Dermis blood vessel endothelial cell (primary cell): ENCODE results near the gene OR10J4. TPM values are rescaled to one million over a fixed set of nuclear protein-coding genes. Genes with fewer than 3 reads are reported as not detected.

Experiments
- total RNA-seq: library from RNA; depleted of rRNA; stranded (reverse); fragments of >200 nt; gene quantifications from 2 replicates; pipeline ENCODE4 v1.2.3, GENCODE V29; 2014

Gene OR10J4
- total RNA-seq, 1 donor from 2014 or later: not detected

Other genes with a start within 250 kb of the OR10J4 start
- 0.17 TPM in 1 of 2 replicates, not detected in the other for gene ACKR1, start 227.3 kb upstream of the OR10J4 start, total RNA-seq
- gene FCER1A, start 129.9 kb upstream of the OR10J4 start, total RNA-seq: not detected in 2 replicates
- gene OR10J1, start 7.5 kb downstream of the OR10J4 start, total RNA-seq: not detected in 2 replicates
- gene OR10J5, start 103.8 kb downstream of the OR10J4 start, total RNA-seq: not detected in 2 replicates
- not detected in 2 replicates for gene APCS, start 155.6 kb downstream of the OR10J4 start, total RNA-seq